Sigmoid colon (tissue), 3 donors: Measurements from ENCODE around the gene PUS10.

ENCODE experiments used
- CTCF ChIP-seq, 4 experiments: fragments of 450-650 bp in 3 of 4; fragments of 200-600 bp in 1 of 4; IDR thresholded peaks; one replicate each; pipeline ENCODE4 v1.5.1; 2016 to 2019; ENCODE audit warnings: antibody characterized with exemption in 4 of 4, mild to moderate bottlenecking in 3 of 4, moderate library complexity in 2 of 4
- POLR2A ChIP-seq, 2 donors: fragments of 450-650 bp; IDR thresholded peaks; one replicate each; pipeline ENCODE4 v1.6.1; 2016; ENCODE audit warnings: antibody characterized with exemption in 2 of 2, mild to moderate bottlenecking in 2 of 2, moderate library complexity in 2 of 2

GRCh38 chr2:60898567-60898966 lies 119.5 kb downstream of the PUS10 start:
- TF ChIP-seq CTCF (IDR thresholded peaks at IDR 0.05) (no peak), POLR2A (IDR thresholded peaks at IDR 0.05) (no peak)
